HG02970 (cell line): Measurements from ENCODE around the gene KCNJ2.

Source experiments
- ATAC-seq: cut with Tn5 transposase; IDR thresholded peaks from one replicate; pipeline ENCODE4 v1.9.1; 2021; ENCODE audit warnings: mild to moderate bottlenecking, moderate library complexity, moderate number of reproducible peaks; ENCODE audit not compliant: unreplicated experiment, low FRiP score

The KCNJ2 gene

DNA sequence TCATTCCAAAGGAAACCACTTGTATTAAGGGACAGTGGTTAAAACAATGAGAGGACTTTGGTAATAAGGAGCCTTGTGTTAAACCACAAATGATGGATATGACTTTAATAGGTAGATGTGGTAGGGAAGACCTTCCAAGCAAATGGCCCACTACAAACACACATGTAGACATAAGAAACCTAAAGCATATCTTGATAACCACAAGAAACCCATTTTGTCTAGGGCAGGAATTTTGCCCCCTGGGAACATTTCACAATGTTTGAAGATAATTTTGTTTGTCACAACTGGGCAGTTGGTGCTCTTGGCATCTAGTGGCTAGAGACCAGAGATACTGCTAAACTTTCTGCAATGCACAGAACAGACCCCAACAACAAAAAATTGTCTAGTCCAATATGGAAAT, 25.8 kb downstream of the KCNJ2 start:
- no peak for ATAC-seq

DNA sequence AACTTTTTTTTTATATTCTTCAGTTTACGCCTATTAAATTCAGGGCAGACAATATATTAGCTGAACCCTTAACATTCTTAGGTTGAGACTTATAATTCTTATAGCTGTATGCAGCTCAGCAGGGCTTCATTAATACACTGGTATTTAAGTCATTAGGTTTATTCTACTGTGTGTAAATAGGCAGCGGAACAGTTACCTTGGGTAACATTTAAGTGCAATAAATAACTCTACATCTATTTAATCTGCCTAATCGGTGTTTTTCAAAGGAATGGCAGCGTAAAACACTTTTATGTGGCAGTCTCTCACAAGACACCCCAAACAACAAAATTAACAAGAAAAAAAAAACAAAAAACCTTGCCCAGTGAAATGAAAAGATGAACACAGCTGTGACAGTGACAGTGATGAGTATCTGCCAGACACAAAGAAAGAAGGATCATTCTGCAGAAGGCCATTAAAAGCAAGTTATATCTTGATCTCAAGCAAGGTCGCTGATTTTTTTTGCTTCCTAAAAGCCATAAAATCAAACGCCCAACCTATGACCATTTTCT, 32.6 kb downstream of the KCNJ2 start:
- ATAC-seq = no peak

DNA sequence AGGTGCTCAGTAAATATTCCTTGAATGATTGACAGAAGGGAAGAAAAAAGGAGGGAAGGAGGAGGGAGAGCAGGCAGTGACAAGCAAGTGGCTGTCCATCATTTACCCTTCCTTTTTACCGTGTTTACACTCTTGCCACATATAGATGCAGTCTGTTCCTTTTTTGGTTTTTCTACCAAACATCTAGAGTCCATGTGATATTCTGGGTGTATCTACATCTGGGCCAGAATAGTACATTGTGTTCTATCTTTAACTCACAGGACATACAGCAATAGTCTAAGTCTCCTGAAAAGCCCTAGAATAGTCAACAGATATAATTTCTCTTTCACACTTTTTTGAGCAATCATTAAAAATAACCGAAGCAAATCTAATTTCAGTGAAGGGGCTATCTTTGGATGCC, 33.5 kb downstream of the KCNJ2 start:
- no peak for ATAC-seq

DNA sequence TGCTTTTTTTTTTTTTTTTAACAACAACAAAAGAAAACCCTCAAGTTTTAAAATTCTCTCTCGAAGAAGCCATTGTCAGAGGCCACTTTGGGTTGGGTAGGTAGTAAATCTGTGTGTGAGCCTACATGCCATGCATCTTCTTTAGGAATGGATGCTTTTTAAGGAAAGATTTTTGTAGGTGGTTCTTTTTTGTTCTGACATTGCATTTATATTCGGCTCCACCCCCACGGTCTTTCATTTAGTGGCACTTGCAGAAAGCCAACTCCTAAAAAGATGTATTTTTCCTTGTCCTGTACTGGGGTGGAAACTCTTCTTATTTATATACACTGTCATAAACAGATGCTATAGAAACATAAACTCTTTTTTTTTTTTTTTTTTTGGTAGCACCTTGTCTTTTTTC, 35.1 kb downstream of the KCNJ2 start:
- no peak for ATAC-seq

DNA sequence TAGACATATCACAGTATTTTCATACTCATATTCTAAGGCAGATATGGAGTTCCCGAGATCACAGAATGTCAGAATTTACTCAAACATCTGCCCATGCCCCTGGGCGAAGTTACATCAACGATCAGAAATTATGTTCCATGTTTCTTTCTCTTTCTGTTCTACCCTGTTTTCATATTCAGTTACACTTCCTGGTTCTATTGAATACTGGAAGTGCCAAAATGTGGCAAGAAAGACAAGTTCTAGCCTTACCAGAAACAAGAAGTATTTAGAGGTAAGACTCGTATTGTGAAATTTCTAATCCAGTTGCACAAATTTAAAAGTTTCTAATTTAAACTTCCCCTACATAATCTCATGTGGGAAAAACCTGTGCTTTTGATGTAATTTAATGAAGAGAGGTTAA, 36.1 kb downstream of the KCNJ2 start:
- no peak for ATAC-seq

DNA sequence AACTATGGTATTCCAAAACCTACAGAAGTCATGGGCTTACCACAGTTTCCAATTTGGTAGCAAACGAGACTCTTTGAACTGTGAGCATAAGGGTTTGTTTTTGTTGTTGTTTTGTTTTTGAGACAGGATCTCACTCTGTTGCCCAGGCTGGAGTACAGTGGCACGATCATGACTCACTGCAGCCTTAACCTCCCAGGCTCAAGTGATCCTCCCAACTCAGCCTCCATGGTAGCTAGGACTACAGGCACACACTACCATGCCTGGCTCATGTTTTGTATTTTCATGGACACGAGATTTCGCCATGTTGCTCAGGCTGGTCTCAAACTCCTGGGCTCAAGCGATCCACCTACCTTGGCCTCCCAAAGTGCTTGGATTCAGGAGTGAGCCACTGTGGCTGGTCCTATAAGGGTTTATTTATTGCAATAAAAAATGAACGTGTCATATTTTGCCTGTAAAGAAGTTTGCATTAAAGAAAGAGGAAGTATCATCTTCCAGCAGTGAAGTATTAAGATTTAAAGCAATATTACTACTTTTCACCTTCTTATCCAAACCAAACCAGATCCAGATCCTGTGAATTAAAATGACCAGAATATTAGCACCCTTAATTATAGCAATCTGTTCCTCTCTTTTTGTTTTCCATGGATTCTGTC, 37.2 kb downstream of the KCNJ2 start:
- ATAC-seq = no peak

DNA sequence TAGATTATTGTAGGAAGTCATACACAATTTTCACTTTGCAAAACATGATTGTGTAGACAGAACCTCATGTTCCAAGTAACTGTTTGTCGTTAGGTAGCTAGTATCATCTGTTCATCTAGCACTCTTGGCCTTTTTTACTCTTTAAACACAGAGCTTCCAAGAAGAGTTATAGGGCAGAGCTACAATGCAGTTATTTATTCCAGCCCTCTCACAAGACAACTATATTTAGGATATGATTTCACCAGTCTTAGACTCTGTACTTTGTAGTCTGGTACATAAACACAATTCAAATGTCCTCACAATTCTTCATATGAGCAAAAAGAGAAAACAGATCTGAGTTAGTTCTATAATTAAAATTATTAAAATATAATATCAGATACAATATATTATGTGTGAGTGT, 37.9 kb downstream of the KCNJ2 start:
- ATAC-seq = no peak

DNA sequence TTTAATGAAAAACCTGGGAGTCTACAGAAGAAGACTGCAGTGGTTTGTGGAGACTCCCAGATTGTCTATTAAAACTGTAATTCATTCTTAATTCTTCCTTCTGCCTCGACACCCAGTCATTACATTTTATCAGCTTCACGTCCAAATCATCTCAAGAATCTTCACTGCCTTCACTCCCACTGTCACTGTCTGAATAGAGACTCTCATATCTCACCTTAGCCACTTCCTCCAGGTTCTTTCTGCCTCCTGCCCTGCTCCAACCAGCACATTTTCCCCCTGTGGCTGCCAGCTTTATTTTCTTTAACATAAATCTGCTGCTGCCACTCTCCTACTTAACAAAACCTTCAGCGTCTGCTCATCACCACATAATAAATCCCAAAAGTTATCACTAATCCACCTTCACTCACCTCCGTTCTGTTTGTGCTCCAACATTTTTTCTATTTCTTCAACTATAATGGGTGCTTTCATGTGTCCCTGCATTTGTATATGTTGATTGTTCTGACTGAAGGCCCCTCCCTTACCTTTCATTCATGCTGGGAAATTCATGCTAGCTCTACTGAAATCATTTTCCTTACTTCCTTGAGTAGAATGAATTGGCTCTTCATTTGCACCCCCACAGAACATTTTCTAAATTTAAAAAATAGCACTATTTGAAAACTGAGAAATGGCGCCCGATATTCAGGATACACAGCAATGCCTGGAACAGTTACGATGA, 38.9 kb downstream of the KCNJ2 start:
- no peak for ATAC-seq

DNA sequence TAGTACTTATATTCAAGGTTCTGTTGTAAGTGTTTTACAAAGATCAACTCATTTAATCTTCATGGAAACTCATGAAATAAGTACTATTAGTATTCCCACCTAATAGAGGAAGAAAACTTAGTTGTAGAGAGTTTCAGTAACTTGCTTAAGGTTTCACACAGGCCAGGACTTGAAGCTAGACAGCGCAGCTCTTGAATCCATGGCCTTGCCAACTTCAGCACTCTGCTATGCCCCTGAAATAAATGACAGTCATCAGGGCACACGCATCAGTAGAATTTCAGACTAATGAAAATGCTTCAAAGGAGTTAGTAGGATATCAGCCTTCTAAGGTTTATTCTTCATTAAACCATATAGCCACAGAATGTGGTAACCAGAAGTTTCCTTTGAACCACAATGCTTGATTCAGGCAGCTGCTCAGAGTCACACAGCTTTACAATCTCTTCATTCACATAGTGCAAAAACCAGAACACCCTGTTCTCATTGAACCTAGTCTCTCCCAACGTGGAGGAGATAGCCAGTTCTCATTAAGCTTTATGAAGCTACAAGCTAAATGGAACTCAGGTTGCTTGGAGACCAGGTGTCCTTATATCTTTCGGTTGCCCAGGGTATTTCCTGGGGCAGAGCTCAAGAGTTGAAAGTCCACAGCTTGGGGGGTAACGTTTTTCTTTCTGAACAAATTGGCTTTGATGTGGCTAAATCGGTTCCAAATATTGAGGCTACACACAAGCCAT, 39.7 kb downstream of the KCNJ2 start:
- ATAC-seq = no peak

DNA sequence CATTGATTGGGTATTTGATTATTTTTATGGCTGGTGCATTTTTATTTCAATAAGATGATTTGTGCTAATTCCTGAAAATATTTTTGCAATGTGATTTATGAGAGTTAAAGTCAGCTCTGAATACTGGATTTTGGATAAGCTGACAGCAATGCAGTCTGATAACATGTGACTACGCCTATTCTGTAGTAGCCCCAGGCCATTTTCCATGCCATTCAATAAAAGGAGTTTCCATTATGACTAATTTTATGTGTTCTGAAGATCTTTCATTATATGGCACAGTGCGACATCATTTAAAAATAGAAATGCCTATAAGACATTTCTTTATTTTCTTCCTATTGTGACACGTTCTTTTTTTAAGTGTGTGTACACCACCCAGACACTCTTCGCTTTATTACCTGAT, 46.3 kb downstream of the KCNJ2 start:
- no peak for ATAC-seq

DNA sequence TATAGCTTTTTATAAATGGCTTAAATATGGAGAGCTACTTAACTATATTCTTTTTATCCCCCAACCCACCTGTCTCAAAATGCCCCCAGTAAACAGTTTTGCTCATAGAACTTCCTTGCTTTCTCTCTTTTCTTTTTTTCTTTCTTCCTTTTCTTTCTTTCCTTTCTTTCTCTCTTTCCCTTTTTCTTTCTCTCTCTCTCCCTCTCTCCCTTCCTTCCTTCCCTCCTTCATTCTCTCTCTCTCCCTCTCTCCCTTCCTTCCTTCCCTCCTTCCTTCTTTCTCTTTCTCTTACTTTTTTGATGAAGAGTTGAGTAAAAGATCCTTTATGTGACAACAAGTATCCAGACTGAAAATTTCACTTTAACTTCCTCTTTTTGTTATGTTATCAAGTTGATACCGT, 48.2 kb downstream of the KCNJ2 start:
- no peak for ATAC-seq

DNA sequence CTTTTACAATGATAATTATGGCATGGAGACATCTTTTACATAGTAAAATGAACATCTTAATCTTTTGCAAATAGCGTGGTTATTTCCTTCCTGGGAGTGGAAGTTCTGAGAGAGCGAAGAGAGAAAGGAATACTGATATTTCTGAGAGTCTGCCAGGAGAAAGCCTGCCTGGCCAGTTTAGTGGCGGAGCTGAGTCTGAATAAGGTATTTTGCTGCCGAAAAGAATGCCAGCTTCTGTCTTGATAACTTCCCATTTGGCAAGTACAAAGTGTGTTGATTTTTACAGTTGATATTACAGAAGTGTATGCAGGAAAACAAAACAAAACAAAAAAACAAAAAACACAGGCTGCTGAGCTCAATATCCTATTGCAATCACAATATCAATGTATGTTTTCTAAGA, 55.9 kb downstream of the KCNJ2 start:
- no peak for ATAC-seq
